Measurements from ENCODE around the gene WDR55. TPM values are rescaled to one million over a fixed set of nuclear protein-coding genes. Genes with fewer than 3 reads are reported as not detected.
"Not testable (repeated sequence)": the region's sequence is repeated elsewhere in the genome, so short reads cannot be mapped to it uniquely, and the experiment has no call there.

The WDR55 gene
- total RNA-seq, 1 donor from 2014 or later, result 36.9 TPM

- intact Hi-C loops (cut with micrococcal nuclease), result no loop called here
Measured at GRCh38 chr5:140707812-140708211, 43.1 kb downstream of the WDR55 start.

DNA sequence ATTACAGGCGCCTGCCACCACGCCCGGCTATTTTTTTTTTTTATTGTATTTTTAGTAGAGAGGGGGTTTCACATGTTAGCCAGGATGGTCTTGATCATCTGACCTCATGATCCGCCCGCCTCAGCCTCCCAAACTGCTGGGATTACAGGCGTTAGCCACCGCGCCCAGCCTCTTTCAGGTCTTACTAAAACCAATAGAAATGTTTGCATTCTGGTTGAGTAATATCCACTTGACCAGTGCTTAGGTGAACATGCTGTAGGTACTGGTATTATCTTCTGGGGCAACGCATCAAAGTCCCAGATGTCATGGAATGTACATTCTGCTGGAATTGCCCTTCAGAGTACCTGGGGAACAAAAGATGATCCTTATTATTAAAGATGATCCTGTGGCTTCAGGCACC, 44.1 kb downstream of the WDR55 start:
- intact Hi-C loops (cut with micrococcal nuclease), result not testable (repeated sequence)

GRCh38 chr5:140710899-140711552, 46.3 kb downstream of the WDR55 start:
- intact Hi-C loops (cut with micrococcal nuclease), result loop anchor here (1.0 to 5.0 kb wide), 13 partner anchors 9 to 896 kb away; partner anchors contain the start of genes ANKHD1, APBB3, CYSTM1 and EIF4EBP3

- intact Hi-C loops (cut with micrococcal nuclease), result loop anchor here (1.0 to 5.0 kb wide), 13 partner anchors 9 to 896 kb away; partner anchors contain the start of genes ANKHD1, APBB3, CYSTM1 and EIF4EBP3
Measured at GRCh38 chr5:140711794-140712193, 47.1 kb downstream of the WDR55 start.

- intact Hi-C loops (cut with micrococcal nuclease), result loop anchor here (5.0 kb wide), 4 partner anchors 166 to 894 kb away; partner anchors contain the start of genes CYSTM1 and EIF4EBP3
Measured at GRCh38 chr5:140713562-140714094, 48.9 kb downstream of the WDR55 start.

DNA sequence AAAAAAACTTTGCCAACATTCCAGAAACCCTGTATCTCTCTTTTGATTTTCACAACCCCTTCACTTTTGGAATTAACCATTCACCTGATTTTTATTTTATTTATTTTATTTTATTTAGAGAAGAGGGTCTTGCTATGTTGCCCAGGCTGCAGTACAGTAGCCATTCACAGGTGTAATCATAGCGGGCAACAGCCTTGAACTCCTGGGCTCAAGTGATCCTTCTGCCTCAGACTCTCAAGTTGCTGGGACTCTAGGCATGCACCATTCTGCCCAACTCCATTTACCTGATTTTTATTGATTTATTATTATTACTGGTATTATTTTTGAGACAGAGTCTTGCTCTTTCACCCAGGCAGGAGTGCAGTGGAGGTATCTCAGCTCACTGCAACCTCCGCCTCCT, 51.5 kb downstream of the WDR55 start:
- intact Hi-C loops (cut with micrococcal nuclease), result not testable (repeated sequence)

DNA sequence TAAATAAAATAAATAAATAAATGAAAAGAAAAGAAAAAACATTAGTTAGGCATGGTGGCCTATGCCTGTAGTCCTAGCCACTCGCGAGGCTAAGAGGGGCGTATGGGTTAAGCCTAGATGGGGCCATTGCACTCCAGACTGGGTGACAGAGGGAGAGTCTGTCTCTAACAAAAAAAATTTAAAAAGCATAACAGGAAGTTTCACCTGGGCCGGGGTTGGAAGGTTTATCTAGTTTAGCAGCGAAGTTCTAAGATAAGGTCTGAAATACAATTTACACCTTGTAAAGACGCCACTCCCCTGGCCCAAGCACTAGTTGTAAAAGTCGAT, 53.5 kb downstream of the WDR55 start:
- intact Hi-C loops (cut with micrococcal nuclease), result no loop called here

DNA sequence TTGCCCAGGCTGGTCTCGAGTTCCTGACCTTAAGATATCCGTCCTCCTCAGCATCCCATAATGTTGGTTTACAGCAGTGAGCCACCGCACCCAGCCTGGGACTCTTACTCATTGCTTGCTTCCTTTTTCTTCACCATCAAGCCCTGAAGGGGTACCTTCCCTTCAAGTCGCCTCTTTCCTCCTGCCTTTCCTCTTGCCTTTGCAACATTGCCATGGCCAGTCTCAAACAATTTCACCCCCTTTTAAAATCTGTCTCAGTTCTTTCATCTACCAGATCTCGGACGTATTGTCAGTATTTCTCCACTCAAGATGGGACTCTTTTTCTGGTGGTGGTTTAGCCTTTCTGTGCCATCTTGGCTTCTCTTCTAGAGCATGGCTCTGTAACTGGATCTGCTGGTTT, 56.0 kb downstream of the WDR55 start:
- intact Hi-C loops (cut with micrococcal nuclease), result loop anchor here (1.0 to 5.0 kb wide), 3 partner anchors 9 to 478 kb away; no protein-coding TSS in a partner anchor

DNA sequence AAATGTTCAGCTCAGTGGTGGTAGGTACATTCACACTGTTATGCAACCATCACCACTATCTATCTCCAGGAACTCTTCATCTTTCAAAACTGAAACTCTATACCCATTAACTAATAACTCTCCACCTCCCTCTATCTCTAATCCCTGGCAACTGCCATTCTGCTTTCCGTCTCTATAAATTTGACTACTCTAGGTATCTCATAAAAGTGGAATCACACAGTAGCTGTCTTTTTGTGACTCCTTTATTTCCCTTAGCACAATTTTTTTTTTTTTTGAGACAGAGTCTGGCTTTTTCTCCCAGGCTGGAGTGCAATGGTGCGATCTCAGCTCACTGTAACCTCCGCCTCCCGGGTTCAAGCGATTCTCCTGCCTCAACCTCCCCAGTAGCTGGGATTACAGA, 56.7 kb downstream of the WDR55 start:
- intact Hi-C loops (cut with micrococcal nuclease), result loop anchor here (5.0 kb wide), 1 partner anchor 479 kb away; no protein-coding TSS in a partner anchor

Other genes starting within 250 kb of the WDR55 start
- gene EIF4EBP3, start 117.2 kb upstream of the WDR55 start, total RNA-seq, result 6.0 and 6.7 TPM in 2 replicates
- gene SRA1, start 107.4 kb upstream of the WDR55 start, total RNA-seq, result 39.3 and 41.2 TPM in 2 replicates
- 22.4 and 24.5 TPM in 2 replicates for gene APBB3, start 100.3 kb upstream of the WDR55 start, total RNA-seq
- 86.4 and 93.4 TPM in 2 replicates for gene SLC35A4, start 100.1 kb upstream of the WDR55 start, total RNA-seq
- 0.27 and 0.32 TPM in 2 replicates for gene CD14, start 31.7 kb upstream of the WDR55 start, total RNA-seq
- 36.4 and 38.6 TPM in 2 replicates for gene TMCO6, start 25.5 kb upstream of the WDR55 start, total RNA-seq
- 68.5 and 73.4 TPM in 2 replicates for gene NDUFA2, start 17.3 kb upstream of the WDR55 start, total RNA-seq
- 111 and 115 TPM in 2 replicates for gene IK, start 17.1 kb upstream of the WDR55 start, total RNA-seq
- 2.8 and 3.2 TPM in 2 replicates for gene DND1, start 8.7 kb downstream of the WDR55 start, total RNA-seq
- gene HARS1, start 26.5 kb downstream of the WDR55 start, total RNA-seq, result 83.4 and 84.8 TPM in 2 replicates
- gene HARS2, start 26.6 kb downstream of the WDR55 start, total RNA-seq, result 31.1 and 33.8 TPM in 2 replicates
- 56.7 and 57.6 TPM in 2 replicates for gene ZMAT2, start 35.5 kb downstream of the WDR55 start, total RNA-seq
- not detected in 2 replicates for gene PCDHA1, start 121.2 kb downstream of the WDR55 start, total RNA-seq
- gene PCDHA2, start 129.9 kb downstream of the WDR55 start, total RNA-seq, result not detected in 2 replicates
- not detected in 2 replicates for gene PCDHA3, start 136.2 kb downstream of the WDR55 start, total RNA-seq
- gene PCDHA4, start 142.2 kb downstream of the WDR55 start, total RNA-seq, result not detected in 2 replicates
- gene PCDHA5, start 156.7 kb downstream of the WDR55 start, total RNA-seq, result not detected in 2 replicates
- not detected in 2 replicates for gene PCDHA6, start 163.1 kb downstream of the WDR55 start, total RNA-seq
- not detected in 2 replicates for gene PCDHA7, start 169.4 kb downstream of the WDR55 start, total RNA-seq
- not detected in 2 replicates for gene PCDHA8, start 176.3 kb downstream of the WDR55 start, total RNA-seq
- not detected in 2 replicates for gene PCDHA9, start 183.5 kb downstream of the WDR55 start, total RNA-seq
- not detected in 2 replicates for gene PCDHA10, start 191.0 kb downstream of the WDR55 start, total RNA-seq
- not detected in 2 replicates for gene PCDHA11, start 204.1 kb downstream of the WDR55 start, total RNA-seq
- gene PCDHA12, start 210.4 kb downstream of the WDR55 start, total RNA-seq, result not detected in 2 replicates
- gene PCDHA13, start 217.2 kb downstream of the WDR55 start, total RNA-seq, result not detected in 2 replicates